ENCODE results near the gene DUSP8. TPM values are rescaled to one million over a fixed set of nuclear protein-coding genes. Genes with fewer than 3 reads are reported as not detected.
A peak's percentile ranks its signal among the peaks of the same experiment; 100 is the strongest.

DUSP8 gene
- total and polyA plus RNA-seq, 12 donors = 5.9 to 53.5 (median 18.9) TPM

- no peaks in the 10 kb centered on the region for H3K9me3 ChIP-seq
- peak overlapping the region in 1 of 10 donors; percentile 77 for H3K27ac ChIP-seq
- intact Hi-C loops (cut with DNase I) = no loop called here
- WGBS, 2 donors = 91 to 93% methylated on average over 5 of the region's 5 CpGs
- DNase-seq (no peak), ATAC-seq (no peak)
- peaks cover 10 to 75% (median 45%) of the 10 kb centered on the region in 9 donors for H3K4me1 ChIP-seq
- no peak overlapping the region for H3K4me3 ChIP-seq
- H3K27me3 ChIP-seq = peaks cover 0 to 13% (median 0%) of the 10 kb centered on the region in 7 donors
- peaks cover 0 to 55% (median 8%) of the 10 kb centered on the region in 9 donors for H3K36me3 ChIP-seq
- TF ChIP-seq, protein P1, sequence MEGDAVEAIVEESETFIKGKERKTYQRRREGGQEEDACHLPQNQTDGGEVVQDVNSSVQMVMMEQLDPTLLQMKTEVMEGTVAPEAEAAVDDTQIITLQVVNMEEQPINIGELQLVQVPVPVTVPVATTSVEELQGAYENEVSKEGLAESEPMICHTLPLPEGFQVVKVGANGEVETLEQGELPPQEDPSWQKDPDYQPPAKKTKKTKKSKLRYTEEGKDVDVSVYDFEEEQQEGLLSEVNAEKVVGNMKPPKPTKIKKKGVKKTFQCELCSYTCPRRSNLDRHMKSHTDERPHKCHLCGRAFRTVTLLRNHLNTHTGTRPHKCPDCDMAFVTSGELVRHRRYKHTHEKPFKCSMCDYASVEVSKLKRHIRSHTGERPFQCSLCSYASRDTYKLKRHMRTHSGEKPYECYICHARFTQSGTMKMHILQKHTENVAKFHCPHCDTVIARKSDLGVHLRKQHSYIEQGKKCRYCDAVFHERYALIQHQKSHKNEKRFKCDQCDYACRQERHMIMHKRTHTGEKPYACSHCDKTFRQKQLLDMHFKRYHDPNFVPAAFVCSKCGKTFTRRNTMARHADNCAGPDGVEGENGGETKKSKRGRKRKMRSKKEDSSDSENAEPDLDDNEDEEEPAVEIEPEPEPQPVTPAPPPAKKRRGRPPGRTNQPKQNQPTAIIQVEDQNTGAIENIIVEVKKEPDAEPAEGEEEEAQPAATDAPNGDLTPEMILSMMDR (IDR thresholded peaks at IDR 0.05) = no peak
Measured at GRCh38 chr11:1565904-1566247, 6.2 kb downstream of the DUSP8 start.

DNA sequence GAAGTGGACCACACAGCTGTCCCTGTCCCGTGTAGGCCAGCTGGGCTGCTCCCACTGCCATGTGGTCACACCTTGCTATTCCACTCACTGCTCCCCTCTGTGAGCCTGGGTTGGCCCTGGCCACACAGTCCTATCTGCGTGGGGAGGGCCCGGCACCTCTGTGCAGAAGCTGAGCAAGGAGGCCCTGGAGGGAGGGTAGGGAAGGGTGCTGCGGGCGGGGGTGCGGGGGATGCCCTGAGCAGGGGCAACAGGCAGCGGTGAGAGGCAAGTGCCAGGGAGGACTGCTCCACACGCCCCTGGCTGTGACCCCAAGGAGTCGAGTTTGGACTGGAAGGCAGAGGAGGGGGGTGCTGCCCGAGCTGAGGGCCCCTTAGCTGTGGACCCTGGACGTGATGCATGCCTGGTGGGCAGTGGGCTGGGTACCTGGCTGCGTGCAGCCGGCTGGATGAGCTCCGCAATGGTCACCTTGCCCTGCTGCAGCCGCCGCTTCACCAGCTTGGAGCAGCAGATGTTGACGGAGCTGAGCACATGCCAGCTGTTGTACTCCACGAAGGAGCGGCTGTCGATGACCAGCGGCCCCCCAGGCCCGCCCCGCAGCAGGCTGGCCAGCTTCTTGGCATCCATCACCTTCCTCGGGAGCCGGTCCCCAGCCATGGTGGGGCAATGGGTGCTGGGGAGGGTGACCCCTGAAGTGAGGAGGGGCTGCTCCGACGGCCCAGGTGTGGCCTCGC is 6.7 kb downstream of the DUSP8 start:
- 81 to 86% methylated on average over 28 of the region's 28 CpGs for WGBS, 2 donors
- Histone ChIP-seq H3K9me3 (no peaks in the 10 kb centered on the region), H3K27ac (peak overlapping the region in 5 of 10 donors; percentile 51 to 79 (median 77))

GRCh38 chr11:1564535-1565172 is 7.4 kb downstream of the DUSP8 start:
- 39 to 50% methylated on average over 16 of the region's 16 CpGs for whole genome bisulfite sequencing, 2 donors
- DNase-seq = peak; percentile 69 to 80
- TF ChIP-seq, protein P1 (IDR thresholded peaks at IDR 0.05) = no peak
- intact Hi-C loops (cut with DNase I) = no loop called here
- Histone ChIP-seq H3K27me3 (peaks cover 0 to under 1% (median 0%) of the 10 kb centered on the region in 7 donors), H3K27ac (peak overlapping the region in 6 of 10 donors; percentile 48 to 79 (median 75)), H3K4me3 (no peak overlapping the region), H3K9me3 (no peaks in the 10 kb centered on the region), H3K4me1 (peaks cover 4 to 75% (median 44%) of the 10 kb centered on the region in 9 donors), H3K36me3 (peaks cover 0 to 66% (median 12%) of the 10 kb centered on the region in 9 donors)
- peak; percentile 48 to 77 (median 58) for ATAC-seq

More for the DNA sequence above, 6.7 kb downstream of the DUSP8 start:
- Histone ChIP-seq H3K27me3 (peaks cover 0 to 7% (median 0%) of the 10 kb centered on the region in 7 donors), H3K36me3 (peaks cover 0 to 60% (median 11%) of the 10 kb centered on the region in 9 donors), H3K4me1 (peaks cover 6 to 75% (median 41%) of the 10 kb centered on the region in 9 donors), H3K4me3 (no peak overlapping the region)
- intact Hi-C loops (cut with DNase I) = no loop called here
- ATAC-seq = peak in 1 of 8 donors; percentile 1
- TF ChIP-seq, protein P1 (IDR thresholded peaks at IDR 0.05) = no peak
- no peak for DNase-seq

- Histone ChIP-seq H3K27ac (peak overlapping the region in 4 of 10 donors; percentile 34 to 79 (median 75)), H3K9me3 (no peaks in the 10 kb centered on the region), H3K36me3 (peaks cover 0 to 63% (median 12%) of the 10 kb centered on the region in 9 donors), H3K4me3 (no peak overlapping the region), H3K27me3 (no peaks in the 10 kb centered on the region), H3K4me1 (peaks cover 7 to 75% (median 45%) of the 10 kb centered on the region in 9 donors)
- DNase-seq (no peak), ATAC-seq (no peak)
- TF ChIP-seq, protein P1 (IDR thresholded peaks at IDR 0.05) = no peak
- intact Hi-C loops (cut with DNase I) = no loop called here
- WGBS, 2 donors = 85 to 89% methylated on average over 28 to 29 of the region's 29 CpGs
Measured at GRCh38 chr11:1563697-1564534, 8.2 kb downstream of the DUSP8 start.

All from heart right ventricle (tissue), 16 donors.